ENCODE results near the gene CFAP126.
"Not testable (repeated sequence)": the region's sequence is repeated elsewhere in the genome, so short reads cannot be mapped to it uniquely, and the experiment has no call there.

CFAP126 gene

GRCh38 chr1:161342177-161342576 lies 25.5 kb downstream of the CFAP126 start:
- TF ChIP-seq, protein P1, sequence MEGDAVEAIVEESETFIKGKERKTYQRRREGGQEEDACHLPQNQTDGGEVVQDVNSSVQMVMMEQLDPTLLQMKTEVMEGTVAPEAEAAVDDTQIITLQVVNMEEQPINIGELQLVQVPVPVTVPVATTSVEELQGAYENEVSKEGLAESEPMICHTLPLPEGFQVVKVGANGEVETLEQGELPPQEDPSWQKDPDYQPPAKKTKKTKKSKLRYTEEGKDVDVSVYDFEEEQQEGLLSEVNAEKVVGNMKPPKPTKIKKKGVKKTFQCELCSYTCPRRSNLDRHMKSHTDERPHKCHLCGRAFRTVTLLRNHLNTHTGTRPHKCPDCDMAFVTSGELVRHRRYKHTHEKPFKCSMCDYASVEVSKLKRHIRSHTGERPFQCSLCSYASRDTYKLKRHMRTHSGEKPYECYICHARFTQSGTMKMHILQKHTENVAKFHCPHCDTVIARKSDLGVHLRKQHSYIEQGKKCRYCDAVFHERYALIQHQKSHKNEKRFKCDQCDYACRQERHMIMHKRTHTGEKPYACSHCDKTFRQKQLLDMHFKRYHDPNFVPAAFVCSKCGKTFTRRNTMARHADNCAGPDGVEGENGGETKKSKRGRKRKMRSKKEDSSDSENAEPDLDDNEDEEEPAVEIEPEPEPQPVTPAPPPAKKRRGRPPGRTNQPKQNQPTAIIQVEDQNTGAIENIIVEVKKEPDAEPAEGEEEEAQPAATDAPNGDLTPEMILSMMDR (IDR thresholded peaks at IDR 0.05; ENCODE audit: low read depth, low read length): no peak
- H3K4me3 ChIP-seq (ENCODE audit: low read depth, low read length): no peak overlapping the region

- TF ChIP-seq, protein P1 (IDR thresholded peaks at IDR 0.05; ENCODE audit: low read depth, low read length): no peak
- no peak overlapping the region for H3K4me3 ChIP-seq (ENCODE audit: low read depth, low read length)
Measured at GRCh38 chr1:161335796-161336195, 31.9 kb downstream of the CFAP126 start.

DNA sequence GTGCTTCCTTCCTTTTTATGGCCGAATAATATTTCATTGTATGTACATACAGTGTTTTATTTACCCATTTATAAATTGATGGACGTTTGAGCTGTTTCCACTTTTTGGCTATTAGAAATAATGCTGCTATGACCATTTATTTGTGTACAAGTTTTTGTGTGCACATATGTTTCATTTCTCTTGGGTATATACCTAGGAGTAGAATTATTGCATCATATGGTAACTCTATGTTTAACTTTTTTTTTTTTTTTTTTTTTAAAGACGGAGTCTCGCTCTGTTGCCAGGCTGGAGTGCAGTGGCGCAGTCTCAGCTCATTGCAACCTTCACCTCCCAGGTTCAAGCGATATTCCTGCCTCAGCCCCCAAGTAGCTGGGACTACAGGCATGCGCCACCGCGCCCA lies 34.5 kb downstream of the CFAP126 start:
- TF ChIP-seq, protein P1 (IDR thresholded peaks at IDR 0.05; ENCODE audit: low read depth, low read length): no peak
- no peak overlapping the region for H3K4me3 ChIP-seq (ENCODE audit: low read depth, low read length)

DNA sequence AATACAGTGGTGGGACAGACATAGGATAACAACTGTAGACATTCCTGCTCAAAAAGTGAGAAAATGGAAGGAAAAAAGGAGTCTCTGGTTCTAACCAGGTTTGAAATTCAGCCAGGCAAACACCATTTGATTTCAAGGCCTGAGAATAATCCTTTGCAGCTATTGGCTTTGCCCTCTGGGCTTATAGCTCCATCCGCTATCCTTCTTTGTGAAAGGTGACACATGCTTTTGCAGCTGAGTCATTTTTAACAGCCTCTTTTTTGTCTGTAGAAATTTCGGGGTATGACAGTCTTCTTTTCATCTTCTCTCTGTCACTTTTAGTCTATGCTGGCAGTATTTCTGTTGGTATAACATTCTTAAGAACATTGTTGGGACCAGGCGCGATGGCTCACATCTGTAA lies 37.3 kb downstream of the CFAP126 start:
- no peak overlapping the region for H3K4me3 ChIP-seq (ENCODE audit: low read depth, low read length)
- TF ChIP-seq, protein P1 (IDR thresholded peaks at IDR 0.05; ENCODE audit: low read depth, low read length): no peak

GRCh38 chr1:161324020-161324419 lies 43.7 kb downstream of the CFAP126 start:
- TF ChIP-seq, protein P1 (IDR thresholded peaks at IDR 0.05; ENCODE audit: low read depth, low read length): no peak
- H3K4me3 ChIP-seq (ENCODE audit: low read depth, low read length): no peak overlapping the region

DNA sequence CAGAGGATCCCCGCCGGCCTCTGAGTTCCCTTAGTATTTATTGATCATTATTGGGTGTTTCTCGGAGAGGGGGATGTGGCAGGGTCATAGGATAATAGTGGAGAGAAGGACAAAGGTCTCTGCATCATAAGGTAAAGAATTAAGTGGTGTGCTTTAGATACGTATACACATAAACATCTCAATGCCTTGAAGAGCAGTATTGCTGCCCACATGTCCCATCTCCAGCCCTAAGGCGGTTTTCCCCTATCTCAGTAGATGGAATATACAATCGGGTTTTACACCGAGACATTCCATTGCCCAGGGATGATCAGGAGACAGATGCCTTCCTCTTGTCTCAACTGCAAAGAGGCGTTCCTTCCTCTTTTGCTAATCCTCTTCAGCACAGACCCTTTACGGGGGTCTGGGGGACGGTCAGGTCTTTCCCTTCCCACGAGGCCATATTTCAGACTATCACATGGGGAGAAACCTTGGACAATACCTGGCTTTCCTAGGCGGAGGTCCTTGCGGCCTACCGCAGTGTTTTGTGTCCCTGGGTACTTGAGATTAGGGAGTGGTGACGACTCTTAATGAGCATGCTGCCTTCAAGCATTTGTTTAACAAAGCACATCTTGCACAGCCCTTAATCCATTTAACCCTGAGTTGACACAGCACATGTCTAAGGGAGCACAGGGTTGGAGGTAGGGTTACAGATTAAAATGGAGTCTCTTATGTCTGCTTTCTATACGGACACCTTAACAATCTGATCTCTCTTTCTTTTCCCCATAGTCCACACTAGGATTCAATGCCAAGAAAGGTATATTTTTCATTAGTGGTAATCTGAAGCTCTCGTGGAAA lies 51.6 kb downstream of the CFAP126 start:
- not testable (repeated sequence) for H3K4me3 ChIP-seq (ENCODE audit: low read depth, low read length)

Data from WI38 (cell line).